Left lung (tissue), 10 donors: ENCODE data around the gene TMEM235. TPM values are rescaled to one million over a fixed set of nuclear protein-coding genes. Genes with fewer than 3 reads are reported as not detected.
"Not testable (repeated sequence)": the region's sequence is repeated elsewhere in the genome, so short reads cannot be mapped to it uniquely, and the experiment has no call there.

Experiments used
- ATAC-seq: fragments of 200-7000 bp; cut with Tn5 transposase; one replicate; pipeline ENCODE4 v1.9.1; 2020; ENCODE audit warnings: moderate library complexity
- DNase-seq, 4 donors: peaks; one replicate each; pipeline ENCODE4 v3.0.0-alpha.2; 2013 to 2020
- H3K27ac ChIP-seq, 2 donors: fragments of 200-600 bp; sonication (generic) in 1 of 2; one replicate each; pipeline versions ENCODE4 v1.5.0 to v1.8.0; 2020 to 2021
- H3K27me3 ChIP-seq, 2 donors: fragments of 200-600 bp; sonication (generic) in 1 of 2; one replicate each; pipeline versions ENCODE4 v1.5.0 to v1.8.0; 2020 to 2021
- H3K36me3 ChIP-seq, 2 donors: fragments of 200-600 bp; sonication (generic) in 1 of 2; one replicate each; pipeline versions ENCODE4 v1.5.0 to v1.8.0; 2020 to 2021
- H3K4me1 ChIP-seq, 2 donors: fragments of 200-600 bp; one replicate each; pipeline ENCODE4 v1.8.0; 2021
- H3K4me3 ChIP-seq, 2 donors: fragments of 200-600 bp; sonication (generic) in 1 of 2; one replicate each; pipeline versions ENCODE4 v1.5.0 to v1.8.0; 2020 to 2021; ENCODE audit warnings: mild to moderate bottlenecking in 1 of 2
- H3K9me3 ChIP-seq, 2 donors: fragments of 200-600 bp; sonication (generic) in 1 of 2; one replicate each; pipeline versions ENCODE4 v1.5.0 to v1.8.0; 2020 to 2021
- CTCF ChIP-seq, 2 donors: fragments of 200-600 bp; sonication (generic) in 1 of 2; IDR thresholded peaks; one replicate each; pipeline versions ENCODE4 v1.5.0 to v1.8.0; 2021; ENCODE audit warnings: antibody characterized with exemption in 2 of 2
- intact Hi-C, 2 donors: fragments of 100-400 bp; cut with DNase I; formaldehyde crosslinking; loops; one replicate each; pipeline versions ENCODE4 v1.11.2 to v1.14.2; 2022
- polyA plus RNA-seq, 6 donors: library from polyadenylated mRNA; unstranded; fragments of 120-200 nt; gene quantifications; one replicate each; pipeline ENCODE4 v1.2.1, GENCODE V29; 2013; ENCODE audit not compliant: insufficient read length in 6 of 6
- total RNA-seq, 2 donors: library from RNA; stranded (reverse); fragmentation: NEBNext Ultra II Directional; extraction: Animal tissue kit (Norgen Biotek cat#: 25700); gene quantifications; one replicate each; pipeline ENCODE4 v1.2.1, GENCODE V29; 2021
- donor health status: DM: no; HTN: yes; CAD: no.
- donor health status: DM: no; HTN: no; CAD: no.

Gene TMEM235
- total and polyA plus RNA-seq, 8 donors: 0.11 to 0.35 (median 0.23) TPM; not detected in 4

GRCh38 chr17:78234261-78234865 is 2.9 kb downstream of the TMEM235 start:
- Histone ChIP-seq H3K36me3 (no peaks in the 10 kb centered on the region), H3K27ac (no peak overlapping the region), H3K4me1 (peaks cover 0 to 9% of the 10 kb centered on the region in 2 donors), H3K27me3 (peaks cover 26 to 47% of the 10 kb centered on the region in 2 donors), H3K4me3 (no peak overlapping the region), H3K9me3 (no peaks in the 10 kb centered on the region)
- ATAC-seq (no peak), DNase-seq (no peak)
- intact Hi-C loops: no loop called here
- TF ChIP-seq CTCF (IDR thresholded peaks at IDR 0.05): no peak

DNA sequence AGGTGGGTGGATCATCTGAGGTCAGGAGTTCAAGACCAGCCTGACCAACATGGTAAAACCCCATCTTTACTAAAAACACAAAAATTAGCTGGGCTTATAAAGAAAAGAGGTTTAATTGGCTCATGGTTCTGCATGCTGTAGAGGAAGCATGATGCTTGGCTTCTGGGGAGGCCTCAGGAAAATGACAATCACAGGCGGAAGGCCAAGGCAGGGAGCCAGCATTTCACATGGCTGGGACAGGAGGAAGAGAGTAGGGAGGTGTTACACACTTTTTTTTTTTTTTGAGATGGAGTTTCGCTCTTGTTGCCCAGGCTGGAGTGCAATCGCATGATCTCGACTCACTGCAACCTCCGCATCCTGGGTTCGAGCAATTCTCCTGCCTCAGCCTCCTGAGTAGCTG is 3.6 kb downstream of the TMEM235 start:
- H3K9me3 ChIP-seq, H3K4me3 ChIP-seq, ATAC-seq, H3K36me3 ChIP-seq, H3K27ac ChIP-seq, DNase-seq, intact Hi-C loops, H3K4me1 ChIP-seq: not testable (repeated sequence)
- peaks cover 26 to 40% of the 10 kb centered on the region in 2 donors for H3K27me3 ChIP-seq

GRCh38 chr17:78235885-78236284 is 4.5 kb downstream of the TMEM235 start:
- no peak for DNase-seq
- Histone ChIP-seq H3K4me1 (peaks cover 0 to 9% of the 10 kb centered on the region in 2 donors), H3K9me3 (no peaks in the 10 kb centered on the region), H3K4me3 (no peak overlapping the region), H3K27ac (no peak overlapping the region), H3K27me3 (peaks cover 23 to 32% of the 10 kb centered on the region in 2 donors), H3K36me3 (no peaks in the 10 kb centered on the region)
- TF ChIP-seq CTCF (IDR thresholded peaks at IDR 0.05): no peak
- intact Hi-C loops: no loop called here
- ATAC-seq: no peak

DNA sequence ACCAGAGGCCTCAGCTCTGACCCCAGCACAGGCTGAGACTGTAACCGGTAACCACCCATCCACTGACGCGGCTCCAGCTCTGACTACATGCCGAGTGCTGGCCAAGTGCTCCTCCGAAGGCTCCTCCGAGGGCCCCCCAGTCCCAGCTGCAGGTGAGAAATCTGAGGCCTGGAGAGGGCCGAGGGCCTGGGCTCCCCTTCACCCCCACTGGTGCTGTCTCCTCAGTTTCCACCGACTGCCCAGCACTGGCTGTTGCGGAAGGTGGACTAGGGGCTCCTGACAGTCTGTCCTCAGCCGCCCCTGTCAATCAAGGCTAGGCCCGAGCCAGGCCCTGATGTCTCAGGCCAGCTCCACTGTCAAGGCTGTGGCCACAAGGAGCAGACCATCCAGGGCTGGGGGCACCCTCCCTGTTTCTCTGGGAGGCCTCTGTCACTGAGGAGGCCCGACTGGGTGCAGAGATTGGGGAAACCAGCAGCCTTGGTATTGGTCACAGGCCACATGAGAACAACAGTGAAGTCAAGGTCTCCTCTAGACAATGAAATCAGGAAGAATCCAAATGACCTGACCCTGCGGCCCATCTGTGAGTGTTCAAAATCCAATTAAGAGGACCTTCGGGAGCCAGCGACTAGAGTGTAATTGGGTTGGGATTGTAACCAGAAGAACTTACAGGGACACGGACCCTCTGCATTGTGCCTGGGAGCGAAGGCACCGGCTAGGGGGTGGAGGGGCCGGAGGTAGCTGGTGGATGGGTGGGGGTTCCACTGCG is 5.1 kb downstream of the TMEM235 start:
- no peaks in the 10 kb centered on the region for H3K9me3 ChIP-seq
- intact Hi-C loops: no loop called here
- H3K36me3 ChIP-seq: no peaks in the 10 kb centered on the region
- peaks cover 0 to 6% of the 10 kb centered on the region in 2 donors for H3K4me1 ChIP-seq
- H3K27ac ChIP-seq: no peak overlapping the region
- peaks cover 17 to 25% of the 10 kb centered on the region in 2 donors for H3K27me3 ChIP-seq
- no peak overlapping the region for H3K4me3 ChIP-seq
- no peak for TF ChIP-seq CTCF (IDR thresholded peaks at IDR 0.05)
- ATAC-seq (no peak), DNase-seq (peak in 1 of 4 donors; percentile 58)

- peak in 1 of 4 donors; percentile 51 for DNase-seq
- Histone ChIP-seq H3K9me3 (no peaks in the 10 kb centered on the region), H3K27me3 (peaks cover 8 to 16% of the 10 kb centered on the region in 2 donors), H3K27ac (no peak overlapping the region), H3K36me3 (no peaks in the 10 kb centered on the region), H3K4me3 (no peak overlapping the region), H3K4me1 (no peaks in the 10 kb centered on the region)
- intact Hi-C loops: no loop called here
- ATAC-seq: no peak
- TF ChIP-seq CTCF (IDR thresholded peaks at IDR 0.05): no peak
Measured at GRCh38 chr17:78237401-78238012, 6.1 kb downstream of the TMEM235 start.
